ENCODE data around the gene UPF2.

GRCh38 chr10:12067336-12067735 lies 24.7 kb upstream of the UPF2 start:
- TF ChIP-seq POLR2A (IDR thresholded peaks at IDR 0.05; ENCODE audit: low read depth, low read length), result no peak
- no peak for TF ChIP-seq POLR2AphosphoS5 (IDR thresholded peaks at IDR 0.05; ENCODE audit: low read depth, low read length)
- TF ChIP-seq TAF1 (IDR thresholded peaks at IDR 0.05; ENCODE audit: borderline replicate concordance, low read depth, low read length), result no peak

Data from GM12892 (cell line).